ENCODE data around the gene GREM1. TPM values are rescaled to one million over a fixed set of nuclear protein-coding genes. Genes with fewer than 3 reads are reported as not detected.

Gene GREM1
- total and polyA plus RNA-seq, 9 of the 15 experiments (the other 6 are each of a cell fraction or from before 2014, with no cell fraction given) = 0.01 to 0.20 (median 0.06) TPM; not detected in 6

GRCh38 chr15:32735989-32736700 is 18.3 kb downstream of the GREM1 start:
- no peak overlapping the region for H3K4me2 ChIP-seq (ENCODE audit: insufficient read depth, low read length)
- H3K27ac ChIP-seq (ENCODE audit: extremely low read depth, low read depth, low read length) = no peak overlapping the region
- H4K20me1 ChIP-seq (replicated peaks; ENCODE audit: control insufficient read depth, insufficient read depth, low read length) = no peaks in the 10 kb centered on the region
- no peak overlapping the region for H3K9ac ChIP-seq (ENCODE audit: insufficient read depth in 1 of 2, low read depth in 2 of 2, low read length in 2 of 2)
- no TSS peak for BruUV-seq (replicated peaks)
- no peak overlapping the region for H3K4me3 ChIP-seq
- POLR2A ChIA-PET = interaction anchor here (1.2 kb wide), 1 partner anchor 174 kb away, joined by 3 read pairs; no protein-coding TSS in a partner anchor
- ATAC-seq (no peak), FAIRE-seq (no peak), DNase-seq (ENCODE audit: extremely low read depth in 1 of 4, low spot score in 3 of 4) (no peak)
- WGBS (ENCODE audit: insufficient coverage, low coverage, missing lambda C conversion rate) = 25% methylated on average over 2 of the region's 2 CpGs
- no peak overlapping the region for H2AFZ ChIP-seq (ENCODE audit: low read depth, low read length)
- intact Hi-C loops (cut with micrococcal nuclease) (no loop called here), in situ Hi-C loops (cut with MboI) (no loop called here)
- H3K79me2 ChIP-seq (ENCODE audit: control insufficient read depth, insufficient read depth, low read length) = no peaks in the 10 kb centered on the region
- no peaks in the 10 kb centered on the region for H3K27me3 ChIP-seq (ENCODE audit: control insufficient read depth in 2 of 2, insufficient read depth in 2 of 2, low read length in 2 of 2)
- no peak for TF ChIP-seq CBFA2T3 (IDR thresholded peaks at IDR 0.05)
- no peak for TF ChIP-seq TRIM28 (IDR thresholded peaks at IDR 0.05)
- no peak for TF ChIP-seq GTF2B (IDR thresholded peaks at IDR 0.05; ENCODE audit: extremely low read depth, insufficient read length)
- TF ChIP-seq RFX7 (CRISPR knock-in tag; IDR thresholded peaks at IDR 0.05) = no peak
- no peak for TF ChIP-seq HNRNPL (IDR thresholded peaks at IDR 0.05; ENCODE audit: low read depth, low read length)
- no peak for TF ChIP-seq MCM7 (IDR thresholded peaks at IDR 0.05)
- no peak for TF ChIP-seq PTTG1 (tag; IDR thresholded peaks at IDR 0.05; ENCODE audit: low read depth)
- no peak for TF ChIP-seq HSF4 (CRISPR knock-in tag; IDR thresholded peaks at IDR 0.05; ENCODE audit: borderline replicate concordance)
- no peak for TF ChIP-seq EWSR1 (IDR thresholded peaks at IDR 0.05; ENCODE audit: borderline replicate concordance, low read depth, partially characterized antibody)
- no peak for TF ChIP-seq ZNF551 (CRISPR knock-in tag; IDR thresholded peaks at IDR 0.05)
- no peak for TF ChIP-seq PHTF2 (CRISPR knock-in tag; IDR thresholded peaks at IDR 0.05)
- TF ChIP-seq SMARCC2 (IDR thresholded peaks at IDR 0.05; ENCODE audit: low read depth) = no peak
- TF ChIP-seq TEAD1 (CRISPR knock-in tag; IDR thresholded peaks at IDR 0.05) = no peak
- TF ChIP-seq GATAD2B (IDR thresholded peaks at IDR 0.05; ENCODE audit: borderline replicate concordance) = no peak
- H3K9me1 ChIP-seq (ENCODE audit: control insufficient read depth, insufficient read depth, low read length) = no peaks in the 10 kb centered on the region
- CTCF ChIA-PET (ENCODE audit: low intra/inter-chr PET ratio) = no interaction called here
- H3K36me3 ChIP-seq (ENCODE audit: control insufficient read depth, insufficient read depth, low read length) = no peaks in the 10 kb centered on the region
- H3K9me3 ChIP-seq (replicated peaks; ENCODE audit: control insufficient read depth, insufficient read depth, low read depth, low read length) = no peaks in the 10 kb centered on the region
- H3K4me1 ChIP-seq (replicated peaks in 1 of 2; ENCODE audit: control insufficient read depth in 2 of 2, insufficient read depth in 2 of 2, low read length in 2 of 2) = peaks cover 0 to 3% of the 10 kb centered on the region in 2 experiments; a peak in 1 of 5 replicates

All from K562 (cell line).